Skeletal muscle satellite cell (primary cell): ENCODE data around the gene NDST1.

Experiments
- H3K27me3 ChIP-seq: 2 replicates; pipeline ENCODE4 v1.7.0; 2013; ENCODE audit warnings: low read length; ENCODE audit not compliant: control insufficient read depth, insufficient read depth
- H3K36me3 ChIP-seq: 2 replicates; pipeline ENCODE4 v1.7.0; 2013; ENCODE audit warnings: mild to moderate bottlenecking, control low read depth, low read length; ENCODE audit not compliant: insufficient read depth
- H3K4me1 ChIP-seq: 2 replicates; pipeline ENCODE4 v1.7.0; 2013; ENCODE audit warnings: low read length; ENCODE audit not compliant: control insufficient read depth, insufficient read depth
- H3K4me2 ChIP-seq: 2 replicates; pipeline ENCODE4 v1.7.0; 2013; ENCODE audit warnings: mild to moderate bottlenecking, low read length
- H3K4me3 ChIP-seq: 2 replicates; pipeline ENCODE4 v1.7.0; 2013; ENCODE audit warnings: low read length
- H3K9ac ChIP-seq: 2 replicates; pipeline ENCODE4 v1.7.0; 2013; ENCODE audit warnings: mild to moderate bottlenecking, low read depth, low read length, moderate library complexity
- H3K9me3 ChIP-seq: replicated peaks from 2 replicates; pipeline ENCODE4 v1.7.0; 2013; ENCODE audit warnings: mild to moderate bottlenecking, control low read depth, low read length

NDST1 gene

DNA sequence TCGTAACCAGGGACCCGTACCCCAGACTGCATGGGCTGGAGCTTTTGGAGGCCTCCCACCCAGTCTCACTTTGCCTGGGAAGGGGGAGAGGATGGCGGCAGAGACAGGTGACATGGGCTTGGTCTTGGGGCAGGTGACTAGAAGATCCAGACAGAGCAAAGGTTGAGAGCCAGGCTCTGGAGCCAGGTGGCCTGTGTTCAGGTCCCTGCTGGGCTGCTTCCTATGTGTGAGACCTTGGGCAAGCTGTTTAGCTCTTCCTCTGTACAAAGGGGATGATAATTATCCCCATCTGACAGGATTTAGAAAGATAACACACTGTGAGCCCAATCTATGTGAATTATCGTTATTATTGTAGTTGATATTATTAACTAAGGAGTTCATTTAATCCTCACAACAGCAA is 16.1 kb upstream of the NDST1 start:
- no peak overlapping the region for H3K4me3 ChIP-seq
- peaks cover 68% of the 10 kb centered on the region for H3K4me1 ChIP-seq
- no peak overlapping the region for H3K4me2 ChIP-seq
- H3K36me3 ChIP-seq: peaks cover 16% of the 10 kb centered on the region
- no peaks in the 10 kb centered on the region for H3K9me3 ChIP-seq
- H3K9ac ChIP-seq: peak overlapping the region; percentile 19
- H3K27me3 ChIP-seq: no peaks in the 10 kb centered on the region

GRCh38 chr5:150492621-150493020 is 15.3 kb upstream of the NDST1 start:
- no peaks in the 10 kb centered on the region for H3K27me3 ChIP-seq
- peak overlapping the region; percentile 19 for H3K9ac ChIP-seq
- H3K36me3 ChIP-seq: peaks cover 16% of the 10 kb centered on the region
- peak overlapping the region; percentile 16 for H3K4me2 ChIP-seq
- H3K4me3 ChIP-seq: no peak overlapping the region
- no peaks in the 10 kb centered on the region for H3K9me3 ChIP-seq
- peaks cover 67% of the 10 kb centered on the region for H3K4me1 ChIP-seq

- no peak overlapping the region for H3K4me3 ChIP-seq
- no peaks in the 10 kb centered on the region for H3K9me3 ChIP-seq
- no peaks in the 10 kb centered on the region for H3K27me3 ChIP-seq
- H3K4me2 ChIP-seq: no peak overlapping the region
- peaks cover 66% of the 10 kb centered on the region for H3K4me1 ChIP-seq
- H3K36me3 ChIP-seq: peaks cover 18% of the 10 kb centered on the region
- peak overlapping the region; percentile 7 for H3K9ac ChIP-seq
Measured at GRCh38 chr5:150496098-150496497, 11.8 kb upstream of the NDST1 start.

GRCh38 chr5:150496534-150496933 is 11.4 kb upstream of the NDST1 start:
- no peak overlapping the region for H3K4me2 ChIP-seq
- H3K4me1 ChIP-seq: peaks cover 66% of the 10 kb centered on the region
- H3K9me3 ChIP-seq: no peaks in the 10 kb centered on the region
- H3K36me3 ChIP-seq: peaks cover 17% of the 10 kb centered on the region
- H3K9ac ChIP-seq: peak overlapping the region; percentile 7
- no peaks in the 10 kb centered on the region for H3K27me3 ChIP-seq
- H3K4me3 ChIP-seq: no peak overlapping the region

GRCh38 chr5:150497274-150497988 is 10.5 kb upstream of the NDST1 start:
- Histone ChIP-seq H3K9ac (peak overlapping the region; percentile 75), H3K4me1 (peaks cover 66% of the 10 kb centered on the region), H3K4me2 (peak overlapping the region; percentile 81), H3K36me3 (peaks cover 17% of the 10 kb centered on the region), H3K9me3 (no peaks in the 10 kb centered on the region), H3K4me3 (peak overlapping the region; percentile 56), H3K27me3 (no peaks in the 10 kb centered on the region)

DNA sequence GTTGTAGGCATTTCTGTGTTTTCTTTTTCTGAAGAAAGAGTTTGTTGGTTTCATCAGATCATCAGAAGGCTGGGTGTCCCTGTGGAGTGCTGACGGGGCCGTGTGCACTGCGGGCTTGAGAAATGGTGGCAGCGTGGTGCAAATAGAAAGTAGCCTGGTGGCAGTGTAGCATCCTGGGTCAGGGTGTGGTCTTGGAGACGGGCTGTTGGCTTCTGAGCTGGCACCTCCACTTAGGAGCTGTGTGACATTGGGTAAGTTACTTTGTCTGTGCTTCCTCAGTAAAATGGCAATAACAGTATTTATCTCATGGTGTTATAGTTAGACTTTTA is 10.0 kb upstream of the NDST1 start:
- Histone ChIP-seq H3K4me2 (peak overlapping the region; percentile 81), H3K36me3 (peaks cover 17% of the 10 kb centered on the region), H3K4me3 (peak overlapping the region; percentile 56), H3K9ac (peak overlapping the region; percentile 75), H3K9me3 (no peaks in the 10 kb centered on the region), H3K4me1 (peaks cover 66% of the 10 kb centered on the region), H3K27me3 (no peaks in the 10 kb centered on the region)

GRCh38 chr5:150498501-150498900 is 9.4 kb upstream of the NDST1 start:
- Histone ChIP-seq H3K9ac (peak overlapping the region; percentile 75), H3K9me3 (no peaks in the 10 kb centered on the region), H3K4me2 (peak overlapping the region; percentile 81), H3K4me3 (peak overlapping the region; percentile 56), H3K4me1 (peaks cover 71% of the 10 kb centered on the region), H3K27me3 (no peaks in the 10 kb centered on the region), H3K36me3 (peaks cover 17% of the 10 kb centered on the region)

DNA sequence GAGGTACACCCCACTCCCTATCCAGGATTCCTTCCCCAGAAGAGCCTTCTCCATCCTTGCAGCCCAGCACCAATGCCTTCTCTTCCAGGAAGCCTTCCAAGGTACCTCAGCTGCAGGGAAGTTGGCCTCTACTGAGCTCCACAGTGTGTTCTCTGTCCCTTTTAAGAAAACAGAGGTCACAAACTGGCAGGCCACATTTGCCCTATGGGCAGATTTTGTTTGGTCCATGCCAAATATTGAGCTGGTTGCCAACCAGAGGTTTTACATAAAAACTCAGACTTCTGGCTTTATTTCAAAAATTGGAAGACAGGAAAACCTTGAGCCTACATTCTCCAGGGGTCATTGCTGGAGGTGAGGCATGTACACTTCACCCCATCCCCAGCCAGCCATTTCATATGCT is 9.0 kb upstream of the NDST1 start:
- Histone ChIP-seq H3K36me3 (peaks cover 17% of the 10 kb centered on the region), H3K9me3 (no peaks in the 10 kb centered on the region), H3K9ac (peak overlapping the region; percentile 75), H3K27me3 (no peaks in the 10 kb centered on the region), H3K4me1 (peaks cover 76% of the 10 kb centered on the region), H3K4me2 (peak overlapping the region; percentile 81), H3K4me3 (peak overlapping the region; percentile 56)

DNA sequence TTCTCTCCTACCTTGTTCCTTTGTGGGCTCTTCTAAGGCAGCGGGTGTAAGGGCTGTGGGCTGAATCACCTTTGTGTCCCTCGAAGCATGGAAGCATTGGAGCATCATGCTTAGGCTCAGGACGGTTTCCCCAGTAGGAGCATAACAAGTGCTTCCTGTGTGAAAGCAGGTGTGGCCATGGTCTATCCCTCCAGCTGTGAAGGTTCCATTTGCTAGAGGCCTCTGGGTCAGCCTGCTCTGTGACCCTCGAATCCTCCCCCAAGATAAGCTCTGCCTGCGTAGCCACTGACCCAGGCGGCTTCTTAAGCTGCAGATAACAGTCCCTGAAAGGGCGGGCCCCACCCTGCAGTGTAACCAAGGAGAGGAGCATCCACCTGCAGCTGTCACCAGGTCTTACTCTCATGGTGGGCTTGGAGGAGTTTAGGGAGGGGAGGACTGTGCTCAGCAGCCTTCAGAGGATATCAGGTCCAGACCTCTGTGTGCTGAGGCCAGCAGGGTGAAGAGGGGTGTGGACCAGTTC is 8.4 kb upstream of the NDST1 start:
- peak overlapping the region; percentile 81 for H3K4me2 ChIP-seq
- H3K9me3 ChIP-seq: no peaks in the 10 kb centered on the region
- H3K27me3 ChIP-seq: no peaks in the 10 kb centered on the region
- peaks cover 17% of the 10 kb centered on the region for H3K36me3 ChIP-seq
- H3K4me1 ChIP-seq: peaks cover 81% of the 10 kb centered on the region
- peak overlapping the region; percentile 75 for H3K9ac ChIP-seq
- H3K4me3 ChIP-seq: no peak overlapping the region

DNA sequence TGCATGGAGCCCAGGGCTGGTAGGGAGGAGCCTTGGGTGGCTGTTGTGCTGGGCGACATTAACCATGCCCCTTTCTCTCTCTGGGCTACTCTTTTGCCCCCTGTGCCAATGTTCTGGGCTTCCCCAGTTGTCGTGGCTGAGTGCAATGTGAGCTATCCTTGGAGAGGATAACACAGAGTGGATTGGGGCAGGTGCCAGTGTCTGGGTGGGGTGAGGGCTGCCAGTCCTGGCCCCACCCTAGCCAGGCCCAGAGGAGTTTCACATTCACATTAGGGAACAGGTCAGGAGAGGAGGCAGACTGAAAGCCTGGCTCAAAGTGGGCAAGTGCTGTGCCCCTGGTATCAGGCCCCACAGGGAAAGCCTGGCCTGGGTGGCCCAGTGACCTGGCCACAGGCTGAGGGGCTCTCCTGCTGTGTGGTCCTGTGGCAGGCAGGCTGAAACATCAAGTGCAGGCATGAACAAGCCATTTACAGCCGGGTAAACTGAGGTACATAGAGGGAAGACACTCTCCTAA is 7.5 kb upstream of the NDST1 start:
- Histone ChIP-seq H3K9ac (peak overlapping the region; percentile 51), H3K4me1 (peaks cover 90% of the 10 kb centered on the region), H3K4me3 (no peak overlapping the region), H3K36me3 (peaks cover 17% of the 10 kb centered on the region), H3K27me3 (no peaks in the 10 kb centered on the region), H3K4me2 (peak overlapping the region; percentile 81), H3K9me3 (no peaks in the 10 kb centered on the region)

DNA sequence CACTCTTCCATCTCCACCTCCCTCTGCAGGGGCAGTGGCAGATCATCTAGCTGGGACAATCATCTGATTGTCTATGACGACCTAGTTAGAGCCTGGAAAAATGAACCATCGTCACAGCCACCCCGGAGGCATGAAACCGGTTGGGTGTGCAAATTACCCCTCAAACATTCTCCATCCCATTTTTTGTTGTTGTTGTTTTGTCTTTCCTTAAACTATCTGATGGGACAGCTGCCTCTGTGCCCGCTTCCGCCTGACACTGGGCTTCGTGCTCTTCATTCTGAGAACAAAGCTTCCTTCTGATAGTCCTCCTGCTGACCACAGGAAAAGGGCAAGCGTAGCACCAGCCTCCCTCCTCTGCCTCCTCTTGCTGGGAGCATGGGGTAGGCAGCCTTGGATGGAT is 7.0 kb upstream of the NDST1 start:
- Histone ChIP-seq H3K36me3 (peaks cover 14% of the 10 kb centered on the region), H3K9ac (peak overlapping the region; percentile 51), H3K4me2 (peak overlapping the region; percentile 81), H3K9me3 (no peaks in the 10 kb centered on the region), H3K27me3 (no peaks in the 10 kb centered on the region), H3K4me3 (no peak overlapping the region), H3K4me1 (peaks cover 95% of the 10 kb centered on the region)

DNA sequence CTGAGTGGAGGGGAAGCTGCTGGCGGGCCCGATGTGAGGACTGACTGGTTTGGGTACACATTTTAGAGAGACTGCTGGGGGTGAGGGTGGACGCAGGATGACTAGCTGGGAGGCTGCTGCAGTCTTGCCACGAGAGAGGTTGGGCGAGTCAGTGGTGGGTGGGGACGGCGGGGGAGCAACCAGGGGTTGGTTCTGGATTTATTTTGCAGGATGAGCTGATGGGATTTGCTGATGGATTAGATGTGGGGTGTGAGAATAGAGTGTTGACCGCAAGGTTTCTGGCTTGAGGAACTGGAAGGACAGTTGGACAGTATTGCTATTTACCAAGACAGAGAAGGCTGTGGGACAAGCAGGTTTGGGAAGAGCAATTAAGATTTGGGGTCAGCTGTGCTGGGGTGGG is 5.8 kb upstream of the NDST1 start:
- peak overlapping the region; percentile 51 for H3K9ac ChIP-seq
- peaks cover 92% of the 10 kb centered on the region for H3K4me1 ChIP-seq
- H3K4me3 ChIP-seq: no peak overlapping the region
- no peaks in the 10 kb centered on the region for H3K27me3 ChIP-seq
- H3K36me3 ChIP-seq: peaks cover 10% of the 10 kb centered on the region
- H3K9me3 ChIP-seq: no peaks in the 10 kb centered on the region
- peak overlapping the region; percentile 61 for H3K4me2 ChIP-seq
